Measurements from ENCODE around the gene TOP2A.
"Not testable (repeated sequence)": the region's sequence is repeated elsewhere in the genome, so short reads cannot be mapped to it uniquely, and the experiment has no call there.

TOP2A gene

GRCh38 chr17:40431231-40431602, 13.5 kb upstream of the TOP2A start:
- DNase-seq (ENCODE audit: low read depth, low spot score), result no peak
- H3K27ac ChIP-seq, result no peak overlapping the region

GRCh38 chr17:40430272-40431230, 12.9 kb upstream of the TOP2A start:
- DNase-seq (ENCODE audit: low read depth, low spot score), result no peak
- no peak overlapping the region for H3K27ac ChIP-seq

GRCh38 chr17:40427002-40427491, 9.4 kb upstream of the TOP2A start:
- no peak overlapping the region for H3K27ac ChIP-seq
- DNase-seq (ENCODE audit: low read depth, low spot score), result no peak

- DNase-seq (ENCODE audit: low read depth, low spot score), result no peak
- no peak overlapping the region for H3K27ac ChIP-seq
Measured at GRCh38 chr17:40425741-40426140, 8.0 kb upstream of the TOP2A start.

GRCh38 chr17:40422990-40423633, 5.4 kb upstream of the TOP2A start:
- no peak overlapping the region for H3K27ac ChIP-seq
- no peak for DNase-seq (ENCODE audit: low read depth, low spot score)

- DNase-seq (ENCODE audit: low read depth, low spot score), result no peak
- no peak overlapping the region for H3K27ac ChIP-seq
Measured at GRCh38 chr17:40419559-40420331, 2.0 kb upstream of the TOP2A start.

- no peak for DNase-seq (ENCODE audit: low read depth, low spot score)
- no peak overlapping the region for H3K27ac ChIP-seq
Measured at GRCh38 chr17:40418428-40418706, 671 bp upstream of the TOP2A start.

GRCh38 chr17:40417258-40417608, 463 bp downstream of the TOP2A start:
- DNase-seq (ENCODE audit: low read depth, low spot score), result no peak
- no peak overlapping the region for H3K27ac ChIP-seq

- no peak overlapping the region for H3K27ac ChIP-seq
- no peak for DNase-seq (ENCODE audit: low read depth, low spot score)
Measured at GRCh38 chr17:40416671-40417070, 1.0 kb downstream of the TOP2A start.

GRCh38 chr17:40415390-40415789, 2.3 kb downstream of the TOP2A start:
- DNase-seq (ENCODE audit: low read depth, low spot score), result no peak
- H3K27ac ChIP-seq, result no peak overlapping the region

- not testable (repeated sequence) for H3K27ac ChIP-seq; DNase-seq (ENCODE audit: low read depth, low spot score)
Measured at GRCh38 chr17:40414312-40414711, 3.4 kb downstream of the TOP2A start.

GRCh38 chr17:40412880-40413279, 4.8 kb downstream of the TOP2A start:
- DNase-seq (ENCODE audit: low read depth, low spot score), result no peak
- H3K27ac ChIP-seq, result no peak overlapping the region

GRCh38 chr17:40411821-40412220, 5.9 kb downstream of the TOP2A start:
- no peak for DNase-seq (ENCODE audit: low read depth, low spot score)

GRCh38 chr17:40410082-40410481, 7.6 kb downstream of the TOP2A start:
- no peak overlapping the region for H3K27ac ChIP-seq

More at GRCh38 chr17:40411821-40412220, 5.9 kb downstream of the TOP2A start:
- no peak overlapping the region for H3K27ac ChIP-seq

GRCh38 chr17:40409540-40409939, 8.2 kb downstream of the TOP2A start:
- not testable (repeated sequence) for DNase-seq (ENCODE audit: low read depth, low spot score); H3K27ac ChIP-seq

More at GRCh38 chr17:40410082-40410481, 7.6 kb downstream of the TOP2A start:
- no peak for DNase-seq (ENCODE audit: low read depth, low spot score)

GRCh38 chr17:40407460-40407859, 10.2 kb downstream of the TOP2A start:
- no peak for DNase-seq (ENCODE audit: low read depth, low spot score)
- H3K27ac ChIP-seq, result no peak overlapping the region

GRCh38 chr17:40404003-40404402, 13.7 kb downstream of the TOP2A start:
- DNase-seq (ENCODE audit: low read depth, low spot score), result no peak
- no peak overlapping the region for H3K27ac ChIP-seq

GRCh38 chr17:40402668-40403067, 15.0 kb downstream of the TOP2A start:
- H3K27ac ChIP-seq, result no peak overlapping the region
- no peak for DNase-seq (ENCODE audit: low read depth, low spot score)

- H3K27ac ChIP-seq, result no peak overlapping the region
- DNase-seq (ENCODE audit: low read depth, low spot score), result no peak
Measured at GRCh38 chr17:40399185-40399584, 18.5 kb downstream of the TOP2A start.

GRCh38 chr17:40386555-40386954, 31.1 kb downstream of the TOP2A start:
- not testable (repeated sequence) for H3K27ac ChIP-seq; DNase-seq (ENCODE audit: low read depth, low spot score)

- DNase-seq (ENCODE audit: low read depth, low spot score), result no peak
- no peak overlapping the region for H3K27ac ChIP-seq
Measured at GRCh38 chr17:40382251-40382650, 35.4 kb downstream of the TOP2A start.
